IMR-90 (cell line): ENCODE results near the gene RASGRF1. TPM values are rescaled to one million over a fixed set of nuclear protein-coding genes. Genes with fewer than 3 reads are reported as not detected.

Experiments used
- ATAC-seq: fragments of 200-7000 bp; cut with Tn5 transposase; 2 replicates; pipeline ENCODE4 v1.9.1; 2020; ENCODE audit warnings: low read depth, mild to moderate bottlenecking, moderate library complexity
- BruUV-seq: library from RNA; stranded (reverse); fragments of 400-500 nt; replicated peaks from 2 replicates; lab custom pipeline; 2021; lab: Mats Ljungman, UMichigan
- CTCF ChIA-PET: fragments of 300-600 bp; formaldehyde crosslinking; extraction: SDS; loops from one replicate; lab custom pipeline; 2021; ENCODE audit warnings: antibody characterized with exemption; lab: Yijun Ruan, JAX
- POLR2A ChIA-PET: fragments of 300-600 bp; sonication (Branson Sonifier 250); formaldehyde crosslinking; loops from one replicate; lab custom pipeline; 2022; ENCODE audit warnings: antibody characterized with exemption; ENCODE audit not compliant: unreplicated experiment; lab: Charles Lee
- DNase-seq: peaks from one replicate; pipeline ENCODE4 v3.0.0; 2013
- H2AFZ ChIP-seq: replicated peaks from 2 replicates; pipeline ENCODE3; 2013; ENCODE audit warnings: low read length, mild to moderate bottlenecking; ENCODE audit not compliant: poor library complexity
- H2AK5ac ChIP-seq: 2 replicates; pipeline ENCODE4 v1.6.1; 2013; ENCODE audit warnings: low read depth, low read length, inconsistent platforms
- H2AK9ac ChIP-seq: replicated peaks from 2 replicates; pipeline ENCODE3; 2013; ENCODE audit warnings: mild to moderate bottlenecking, low read depth, low read length, moderate library complexity; ENCODE audit not compliant: poor library complexity
- H2BK120ac ChIP-seq: 2 replicates; pipeline ENCODE4 v1.6.1; 2013; ENCODE audit warnings: low read depth, low read length, inconsistent platforms
- H2BK15ac ChIP-seq: 3 replicates; pipeline ENCODE4 v1.6.1; 2013; ENCODE audit warnings: low read depth, low read length, inconsistent platforms
- H2BK20ac ChIP-seq: 2 replicates; pipeline ENCODE4 v1.6.1; 2013; ENCODE audit warnings: low read depth, mild to moderate bottlenecking, inconsistent platforms, low read length, moderate library complexity
- H2BK5ac ChIP-seq: 2 replicates; pipeline ENCODE4 v1.6.1; 2013; ENCODE audit warnings: mild to moderate bottlenecking, low read depth, low read length, inconsistent platforms; ENCODE audit not compliant: poor library complexity, severe bottlenecking
- H3K14ac ChIP-seq: replicated peaks from 2 replicates; pipeline ENCODE4 v1.6.1; 2013; ENCODE audit warnings: low read depth, low read length, inconsistent platforms
- H3K18ac ChIP-seq: 2 replicates; pipeline ENCODE4 v1.6.1; 2013; ENCODE audit warnings: low read depth, low read length, control low read depth
- H3K23ac ChIP-seq: 2 replicates; pipeline ENCODE4 v1.6.1; 2013; ENCODE audit warnings: low read depth, low read length, inconsistent platforms
- H3K27ac ChIP-seq: 2 replicates; pipeline ENCODE4 v1.5.1; 2013; ENCODE audit warnings: mild to moderate bottlenecking, control low read depth, low read length; ENCODE audit not compliant: insufficient read depth
- H3K27me3 ChIP-seq: 2 replicates; pipeline ENCODE4 v1.6.1; 2013; ENCODE audit warnings: low read length; ENCODE audit not compliant: control insufficient read depth, insufficient read depth
- H3K36me3 ChIP-seq: 2 replicates; pipeline ENCODE4 v1.6.1; 2013; ENCODE audit warnings: low read length, mixed read lengths; ENCODE audit not compliant: control insufficient read depth, insufficient read depth
- H3K4ac ChIP-seq: 2 replicates; pipeline ENCODE4 v1.6.1; 2013; ENCODE audit warnings: low read depth, low read length, inconsistent platforms
- H3K4me1 ChIP-seq: 2 replicates; pipeline ENCODE4 v1.6.1; 2013; ENCODE audit warnings: low read length, mixed read lengths; ENCODE audit not compliant: control insufficient read depth, insufficient read depth
- H3K4me2 ChIP-seq: 2 replicates; pipeline ENCODE4 v1.6.1; 2013; ENCODE audit warnings: low read depth, mild to moderate bottlenecking, control low read depth, low read length, moderate library complexity
- H3K4me3 ChIP-seq: 2 replicates; pipeline ENCODE4 v1.5.1; 2013; ENCODE audit warnings: low read depth, mild to moderate bottlenecking, control low read depth, low read length, moderate library complexity; ENCODE audit not compliant: insufficient read depth
- H3K56ac ChIP-seq: 2 replicates; pipeline ENCODE4 v1.6.1; 2013; ENCODE audit warnings: low read length, inconsistent platforms; ENCODE audit not compliant: insufficient read depth; ENCODE audit errors: extremely low read depth
- H3K79me1 ChIP-seq, 2 experiments: 2 replicates each; pipeline ENCODE4 v1.6.1; 2013; ENCODE audit warnings: low read length in 2 of 2, inconsistent platforms in 1 of 2, low read depth in 1 of 2
- H3K9ac ChIP-seq: 2 replicates; pipeline ENCODE4 v1.6.1; 2013; ENCODE audit warnings: low read depth, low read length, control low read depth
- H3K9me1 ChIP-seq: 2 replicates; pipeline ENCODE4 v1.6.1; 2013; ENCODE audit warnings: low read length, inconsistent platforms; ENCODE audit not compliant: insufficient read depth
- H3K9me3 ChIP-seq: 2 replicates; pipeline ENCODE4 v1.6.1; 2013; ENCODE audit warnings: low read length; ENCODE audit not compliant: control insufficient read depth, insufficient read depth
- H4K20me1 ChIP-seq: 2 replicates; pipeline ENCODE4 v1.6.1; 2013; ENCODE audit warnings: low read length, inconsistent platforms; ENCODE audit not compliant: insufficient read depth
- H4K5ac ChIP-seq: 2 replicates; pipeline ENCODE4 v1.6.1; 2013; ENCODE audit warnings: mild to moderate bottlenecking, low read depth, low read length, control low read depth
- H4K8ac ChIP-seq, 2 experiments: 2 replicates each; pipeline ENCODE4 v1.6.1; 2013; ENCODE audit warnings: low read depth in 2 of 2, low read length in 2 of 2, control low read depth in 1 of 2, inconsistent platforms in 1 of 2
- H4K91ac ChIP-seq: 2 replicates; pipeline ENCODE4 v1.6.1; 2013; ENCODE audit warnings: low read depth, low read length, inconsistent platforms; ENCODE audit not compliant: insufficient read depth
- BHLHE40 ChIP-seq: fragments of 150-350 bp; IDR thresholded peaks from 2 replicates; pipeline ENCODE4 v1.6.1; 2016; ENCODE audit warnings: mild to moderate bottlenecking, low read depth, low read length
- CEBPB ChIP-seq: IDR thresholded peaks from 2 replicates; pipeline ENCODE4 v1.6.1; 2012; ENCODE audit warnings: low read depth, low read length, improper control_type of control experiment
- CHD1 ChIP-seq: IDR thresholded peaks from 2 replicates; pipeline ENCODE4 v1.6.1; 2012; ENCODE audit warnings: low read depth, low read length, improper control_type of control experiment
- ELK1 ChIP-seq: fragments of 150-350 bp; IDR thresholded peaks from 2 replicates; pipeline ENCODE4 v1.6.1; 2016; ENCODE audit warnings: low read depth, mild to moderate bottlenecking, low read length, moderate library complexity, borderline replicate concordance
- FOS ChIP-seq: fragments of 150-350 bp; IDR thresholded peaks from 2 replicates; pipeline ENCODE4 v1.6.1; 2016; ENCODE audit warnings: low read depth, low read length
- MAFK ChIP-seq: IDR thresholded peaks from 2 replicates; pipeline ENCODE4 v1.6.1; 2012; ENCODE audit warnings: low read depth, low read length, improper control_type of control experiment
- MAZ ChIP-seq: IDR thresholded peaks from 2 replicates; pipeline ENCODE4 v1.6.1; 2012; ENCODE audit warnings: low read depth, mild to moderate bottlenecking, low read length, improper control_type of control experiment, moderate library complexity, borderline replicate concordance
- MXI1 ChIP-seq: IDR thresholded peaks from 2 replicates; pipeline ENCODE4 v1.6.1; 2012; ENCODE audit warnings: low read depth, mild to moderate bottlenecking, low read length, moderate library complexity, borderline replicate concordance
- NFE2L2 ChIP-seq: fragments of 150-350 bp; IDR thresholded peaks from 2 replicates; pipeline ENCODE4 v1.6.1; 2016; ENCODE audit warnings: low read depth, mild to moderate bottlenecking, low read length
- POLR2A ChIP-seq: IDR thresholded peaks from 2 replicates; pipeline ENCODE4 v1.6.1; 2012; ENCODE audit warnings: mild to moderate bottlenecking, low read depth, low read length
- RAD21 ChIP-seq: IDR thresholded peaks from 2 replicates; pipeline ENCODE4 v1.6.1; 2012; ENCODE audit warnings: low read length, improper control_type of control experiment
- RCOR1 ChIP-seq: IDR thresholded peaks from 2 replicates; pipeline ENCODE4 v1.6.1; 2012; ENCODE audit warnings: mild to moderate bottlenecking, low read length, improper control_type of control experiment; ENCODE audit not compliant: insufficient replicate concordance
- RFX5 ChIP-seq: IDR thresholded peaks from 2 replicates; pipeline ENCODE4 v1.8.0; 2012; ENCODE audit warnings: low read depth, mild to moderate bottlenecking, low read length, moderate library complexity
- SMC3 ChIP-seq: fragments of 150-350 bp; IDR thresholded peaks from 2 replicates; pipeline ENCODE4 v1.6.1; 2016; ENCODE audit warnings: low read depth, mild to moderate bottlenecking, antibody characterized with exemption, low read length, moderate library complexity
- USF2 ChIP-seq: fragments of 150-350 bp; IDR thresholded peaks from 2 replicates; pipeline ENCODE4 v1.6.1; 2017; ENCODE audit warnings: mild to moderate bottlenecking, antibody characterized with exemption, low read length, low read depth
- WGBS, 2 experiments: methylation state at CpG; one replicate each; pipeline versions ENCODE4 v1.1.5 to v1.1.7; 2013; ENCODE audit warnings: missing lambda C conversion rate in 2 of 2; ENCODE audit not compliant: insufficient read length in 1 of 2; ENCODE audit errors: extremely low coverage in 2 of 2; 5-methylcytosine and 5-hydroxymethylcytosine counted together
- dilution Hi-C: fragments of 300-500 bp; cut with HindIII; formaldehyde crosslinking; loops from one replicate; pipeline ENCODE4 v1.14.3; 2018; ENCODE audit warnings: low sequenced_read_pairs; ENCODE audit not compliant: unreplicated experiment
- in situ Hi-C: fragments of 300-500 bp; cut with MboI; formaldehyde crosslinking; loops from 3 replicates; pipeline ENCODE4 v1.14.3; 2019; ENCODE audit warnings: low sequenced_read_pairs, inconsistent platforms, mixed read lengths
- intact Hi-C: fragments of 100-400 bp; cut with micrococcal nuclease; formaldehyde crosslinking; loops from 2 replicates; pipeline ENCODE4 v1.10.0; 2022
- polyA plus RNA-seq, 3 experiments: library from polyadenylated mRNA; depleted of rRNA; stranded (reverse); fragments of >200 nt; gene quantifications; 2 replicates each; pipeline ENCODE4 v1.2.3, GENCODE V29; 2012; ENCODE audit warnings: low replicate concordance in 1 of 3
- total RNA-seq: library from RNA; depleted of rRNA; stranded (reverse); fragments of >200 nt; gene quantifications from 2 replicates; pipeline ENCODE4 v1.2.3, GENCODE V29; 2012
- TF ChIP-seq, protein P1 (sequence below): conservative IDR thresholded peaks from 2 replicates; pipeline ENCODE4 v1.5.1; 2012; ENCODE audit warnings: mild to moderate bottlenecking, low read depth, low read length, improper control_type of control experiment

Gene RASGRF1
- total and polyA plus RNA-seq, 2 of the 4 experiments (the other 2 are of a cell fraction), result under 0.01 to 0.15 TPM

DNA sequence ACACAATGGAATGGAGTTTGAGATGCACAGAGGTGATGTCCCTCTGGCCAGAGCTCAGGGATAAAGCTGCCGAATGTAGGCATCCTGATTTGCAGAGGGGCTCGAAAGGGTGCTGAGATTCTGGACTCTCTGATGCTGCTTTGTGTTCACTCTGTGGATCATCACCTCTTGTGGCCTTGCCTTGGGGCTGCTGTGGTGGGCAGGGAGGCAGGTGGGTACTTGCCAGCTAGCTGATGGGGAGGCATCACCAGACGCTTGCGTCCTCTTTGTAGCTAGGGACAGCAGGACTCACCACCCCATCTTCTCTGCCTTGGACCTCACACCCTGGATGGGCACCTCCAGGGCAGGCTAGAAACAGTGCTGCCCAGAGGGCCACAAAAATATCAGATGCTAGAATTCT, 14.6 kb upstream of the RASGRF1 start:
- no peak overlapping the region for H2BK15ac ChIP-seq
- no peak overlapping the region for H2BK5ac ChIP-seq
- POLR2A ChIA-PET, result no interaction called here
- no peak overlapping the region for H2BK20ac ChIP-seq
- H3K79me1 ChIP-seq, result no peaks in the 10 kb centered on the region
- in situ Hi-C loops (no loop called here), dilution Hi-C loops (no loop called here), intact Hi-C loops (no loop called here)
- TF ChIP-seq MAFK (no peak), ELK1 (no peak), SMC3 (no peak), CHD1 (no peak), MAZ (no peak), FOS (no peak), RCOR1 (no peak), USF2 (no peak), CEBPB (no peak), NFE2L2 (no peak), RAD21 (no peak), MXI1 (no peak), RFX5 (no peak), POLR2A (no peak), BHLHE40 (no peak)
- TF ChIP-seq, protein P1, sequence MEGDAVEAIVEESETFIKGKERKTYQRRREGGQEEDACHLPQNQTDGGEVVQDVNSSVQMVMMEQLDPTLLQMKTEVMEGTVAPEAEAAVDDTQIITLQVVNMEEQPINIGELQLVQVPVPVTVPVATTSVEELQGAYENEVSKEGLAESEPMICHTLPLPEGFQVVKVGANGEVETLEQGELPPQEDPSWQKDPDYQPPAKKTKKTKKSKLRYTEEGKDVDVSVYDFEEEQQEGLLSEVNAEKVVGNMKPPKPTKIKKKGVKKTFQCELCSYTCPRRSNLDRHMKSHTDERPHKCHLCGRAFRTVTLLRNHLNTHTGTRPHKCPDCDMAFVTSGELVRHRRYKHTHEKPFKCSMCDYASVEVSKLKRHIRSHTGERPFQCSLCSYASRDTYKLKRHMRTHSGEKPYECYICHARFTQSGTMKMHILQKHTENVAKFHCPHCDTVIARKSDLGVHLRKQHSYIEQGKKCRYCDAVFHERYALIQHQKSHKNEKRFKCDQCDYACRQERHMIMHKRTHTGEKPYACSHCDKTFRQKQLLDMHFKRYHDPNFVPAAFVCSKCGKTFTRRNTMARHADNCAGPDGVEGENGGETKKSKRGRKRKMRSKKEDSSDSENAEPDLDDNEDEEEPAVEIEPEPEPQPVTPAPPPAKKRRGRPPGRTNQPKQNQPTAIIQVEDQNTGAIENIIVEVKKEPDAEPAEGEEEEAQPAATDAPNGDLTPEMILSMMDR, result no peak
- H3K27me3 ChIP-seq, result peaks cover 3% of the 10 kb centered on the region; the same call in 1 of the 2 replicates
- H3K36me3 ChIP-seq, result no peaks in the 10 kb centered on the region
- H3K9me3 ChIP-seq, result no peaks in the 10 kb centered on the region
- H4K91ac ChIP-seq, result no peak overlapping the region
- DNase-seq (no peak), ATAC-seq (no peak)
- CTCF ChIA-PET, result no interaction called here
- no TSS peak for BruUV-seq
- no peak overlapping the region for H2AFZ ChIP-seq
- no peaks in the 10 kb centered on the region for H3K4me1 ChIP-seq
- no peaks in the 10 kb centered on the region for H3K9me1 ChIP-seq
- H3K56ac ChIP-seq, result no peak overlapping the region
- H4K8ac ChIP-seq, result no peak overlapping the region
- H4K20me1 ChIP-seq, result no peaks in the 10 kb centered on the region
- H3K4ac ChIP-seq, result no peak overlapping the region
- WGBS, 2 experiments, result 0% methylated on average over 1 of the region's 4 CpGs; no CpG with 5 or more reads in 1 of the 2 experiments
- H3K9ac ChIP-seq, result no peak overlapping the region
- H2AK5ac ChIP-seq, result no peak overlapping the region
- no peak overlapping the region for H4K5ac ChIP-seq
- H3K14ac ChIP-seq, result no peak overlapping the region
- no peak overlapping the region for H3K4me3 ChIP-seq
- H3K18ac ChIP-seq, result no peak overlapping the region
- no peak overlapping the region for H3K27ac ChIP-seq
- H3K23ac ChIP-seq, result no peak overlapping the region
- no peak overlapping the region for H2BK120ac ChIP-seq
- no peak overlapping the region for H3K4me2 ChIP-seq
- no peak overlapping the region for H2AK9ac ChIP-seq
